GM18511 (cell line): ENCODE results near the gene MET.

Source experiments
- ATAC-seq: cut with Tn5 transposase; IDR thresholded peaks from one replicate; pipeline ENCODE4 v1.9.1; 2021; ENCODE audit warnings: mild to moderate bottlenecking, moderate library complexity; ENCODE audit not compliant: unreplicated experiment

The MET gene

DNA sequence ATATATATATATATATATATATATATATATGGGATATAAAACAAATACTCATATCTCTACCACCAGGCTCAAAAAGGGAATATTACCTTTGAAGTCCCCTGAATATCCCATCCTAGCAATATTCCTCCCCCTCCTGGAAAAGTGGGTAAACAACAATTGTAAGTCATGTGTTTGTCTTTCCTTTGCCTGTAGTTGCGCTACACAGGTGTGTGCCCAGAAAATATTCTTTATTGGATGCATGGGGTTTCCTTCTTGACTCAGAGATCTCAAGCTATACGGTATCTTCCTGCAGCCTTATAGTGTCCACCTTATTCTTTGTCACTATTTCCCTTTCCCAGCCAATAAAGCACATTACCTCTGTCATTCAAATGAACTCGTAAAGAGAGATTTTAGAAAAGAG lies 54.2 kb downstream of the MET start:
- no peak for ATAC-seq

DNA sequence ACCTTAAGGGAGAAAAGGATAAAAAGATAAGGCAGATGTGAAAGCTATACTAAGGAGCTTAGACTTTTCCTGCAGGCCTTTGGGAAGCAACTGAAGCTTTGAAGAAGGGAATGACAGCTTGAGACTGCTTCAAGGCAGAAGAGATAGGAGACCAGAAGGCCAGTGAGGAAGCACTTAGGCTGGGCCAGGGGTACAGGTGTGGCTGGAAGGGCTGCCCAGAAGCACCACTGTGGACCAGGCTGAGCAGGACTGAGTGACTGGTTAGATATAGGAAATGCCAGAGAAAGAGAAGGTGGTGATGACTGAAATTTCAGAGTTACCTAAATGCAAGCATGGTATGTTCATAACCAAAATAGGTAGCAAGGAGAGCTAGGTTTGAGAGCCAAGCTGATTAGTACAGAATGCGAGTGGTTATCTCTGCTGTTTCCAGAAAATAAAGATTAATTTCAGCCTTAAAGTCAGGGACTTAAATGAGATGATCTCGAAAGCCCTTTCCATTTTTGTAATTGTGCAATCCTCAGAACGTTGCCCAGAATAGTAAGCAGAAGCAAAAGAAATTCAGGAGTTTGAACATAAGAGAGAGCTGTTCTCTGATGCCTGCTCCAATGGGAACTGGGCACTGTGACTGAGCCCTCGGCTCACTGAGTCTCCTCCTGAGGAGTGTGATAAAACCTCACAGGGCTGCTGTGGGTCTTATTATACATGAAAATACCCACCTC lies 54.9 kb downstream of the MET start:
- ATAC-seq = no peak

DNA sequence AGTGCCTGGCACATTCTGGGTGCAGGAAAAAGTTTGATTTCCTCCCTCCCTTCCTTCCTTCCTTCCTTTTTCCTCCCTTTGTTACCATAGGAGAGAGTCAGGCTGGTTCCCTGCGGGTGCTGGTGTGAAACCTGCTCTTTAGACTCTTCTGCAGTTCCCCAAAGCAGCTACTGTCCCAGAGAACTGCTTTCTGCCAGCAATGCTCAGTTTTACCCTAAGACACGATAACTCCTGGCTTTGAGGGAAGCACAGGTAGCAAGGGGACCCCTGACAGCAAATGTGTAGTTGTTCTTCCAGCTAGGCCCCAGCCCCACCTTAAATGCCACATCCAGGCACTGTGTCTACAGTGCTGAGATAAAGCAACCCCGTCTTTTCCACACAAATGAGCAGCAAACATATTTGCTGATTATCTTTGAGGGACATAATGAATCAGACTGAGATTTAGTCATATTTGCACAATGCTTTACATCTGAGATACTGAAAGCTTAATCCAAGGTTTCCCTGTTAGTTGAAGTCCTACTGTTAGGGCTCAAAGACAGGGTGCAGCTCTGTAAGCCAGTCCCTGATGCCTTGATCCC lies 55.5 kb downstream of the MET start:
- no peak for ATAC-seq

DNA sequence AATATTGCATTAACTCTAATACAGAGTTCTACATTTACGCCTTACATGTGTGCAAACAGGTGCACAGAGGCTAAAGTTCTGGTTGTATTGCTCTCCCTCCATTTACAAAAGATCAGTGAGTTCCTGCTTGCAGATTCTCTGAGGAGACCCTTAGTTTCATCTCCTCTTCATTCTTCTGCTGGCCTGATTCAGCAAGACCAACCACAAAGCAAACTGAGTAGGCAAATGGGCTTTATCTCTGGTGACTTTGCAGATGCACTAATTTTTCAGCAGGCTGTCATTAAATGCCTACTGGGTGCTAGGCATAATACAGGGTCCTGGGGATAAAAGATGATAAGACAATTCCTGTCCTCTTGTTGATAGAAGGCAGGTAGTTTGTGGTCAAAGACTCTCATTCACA lies 56.4 kb downstream of the MET start:
- no peak for ATAC-seq

DNA sequence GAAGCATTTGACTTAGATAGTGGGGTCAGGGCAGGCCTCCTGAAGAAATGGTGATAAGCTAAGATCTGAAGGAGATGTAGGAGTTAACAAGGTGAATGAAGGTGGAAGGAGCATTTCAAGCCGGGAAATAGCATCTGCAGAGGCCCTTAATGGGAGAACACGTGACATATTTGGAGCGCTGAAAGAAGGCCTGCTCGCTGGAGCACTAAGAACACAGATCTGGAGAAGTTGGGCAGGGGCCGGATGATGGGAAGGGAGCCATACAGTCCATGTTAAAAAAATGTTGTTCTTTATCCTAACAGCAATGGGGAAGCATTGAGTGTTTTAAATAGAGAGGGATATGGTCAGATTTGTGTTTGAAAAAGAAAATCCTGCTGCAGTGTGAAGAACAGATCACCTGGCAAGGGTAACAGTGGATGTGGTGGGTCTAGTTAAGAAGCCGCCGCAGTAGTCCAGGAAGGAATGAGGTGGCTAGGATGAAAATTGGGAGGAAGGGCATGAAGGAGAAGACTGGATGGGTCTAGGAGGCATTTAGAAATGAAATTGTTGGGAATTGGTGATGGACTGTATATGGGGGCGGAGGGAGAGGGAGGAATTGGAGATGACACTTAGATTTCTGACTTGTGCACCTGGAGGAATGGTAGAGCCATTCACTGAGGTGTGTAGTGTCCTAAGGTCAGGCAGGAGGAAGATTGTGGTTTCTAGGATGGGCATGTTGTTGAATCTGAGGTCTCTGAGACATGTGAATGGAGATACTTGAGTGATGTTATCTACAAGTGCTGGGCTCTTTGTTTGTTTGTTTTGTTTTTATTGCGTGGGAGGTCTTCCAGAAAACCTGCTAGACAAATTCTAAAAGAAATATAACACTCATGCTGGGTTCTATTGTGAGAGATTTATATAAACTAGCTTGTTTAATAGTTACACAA lies 58.4 kb downstream of the MET start:
- ATAC-seq = no peak

DNA sequence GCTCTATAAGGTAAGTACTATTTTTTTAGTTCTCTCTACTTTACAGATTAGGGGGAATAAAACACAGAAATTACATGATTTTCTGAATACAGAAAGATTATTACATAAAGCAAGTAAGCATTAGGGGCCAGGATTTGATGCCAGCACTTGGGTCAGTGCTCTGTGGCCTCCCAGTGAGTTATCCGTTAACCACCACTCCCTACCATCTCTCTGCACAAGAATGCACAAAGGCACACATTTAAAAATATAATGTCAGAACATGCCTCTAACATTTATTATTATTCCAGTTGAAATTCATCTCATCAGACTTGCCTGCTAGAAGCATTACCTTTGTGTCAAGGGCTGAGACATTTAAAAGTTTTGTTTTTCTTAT lies 59.0 kb downstream of the MET start:
- ATAC-seq = no peak

DNA sequence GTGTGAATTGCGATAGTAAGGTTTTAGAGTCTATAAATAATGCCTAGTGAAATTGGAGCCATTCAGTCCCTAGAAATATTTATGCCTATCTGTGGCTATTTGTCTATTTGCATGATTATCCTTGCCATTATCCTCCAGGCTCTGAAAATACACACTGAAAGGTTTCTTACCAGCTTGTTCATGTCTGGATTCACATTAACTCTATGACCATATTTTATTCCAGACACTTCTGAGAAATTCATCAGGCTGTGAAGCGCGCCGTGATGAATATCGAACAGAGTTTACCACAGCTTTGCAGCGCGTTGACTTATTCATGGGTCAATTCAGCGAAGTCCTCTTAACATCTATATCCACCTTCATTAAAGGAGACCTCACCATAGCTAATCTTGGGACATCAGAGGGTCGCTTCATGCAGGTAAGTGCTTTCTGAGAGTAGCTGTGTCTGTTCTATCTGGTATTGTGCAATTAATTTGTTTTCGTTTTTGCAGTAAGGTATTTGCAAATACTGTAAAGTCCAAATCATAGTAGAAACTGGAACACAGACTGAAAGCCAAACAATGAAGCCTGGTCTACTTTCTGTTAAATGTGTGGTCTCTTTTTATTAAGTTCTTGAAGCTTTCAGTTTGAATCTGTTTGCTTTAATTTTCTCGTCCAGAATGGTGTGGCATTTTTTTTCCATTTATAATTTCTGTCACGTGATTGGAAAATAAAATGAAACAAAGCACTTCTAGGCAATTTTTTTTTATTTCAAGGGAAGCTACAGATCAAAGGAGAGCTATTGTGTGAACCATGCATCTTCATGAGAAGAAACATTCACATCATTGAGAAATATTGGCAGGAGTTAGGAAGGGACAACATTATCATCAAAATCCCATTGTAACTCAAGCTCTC lies 59.7 kb downstream of the MET start:
- ATAC-seq = no peak

DNA sequence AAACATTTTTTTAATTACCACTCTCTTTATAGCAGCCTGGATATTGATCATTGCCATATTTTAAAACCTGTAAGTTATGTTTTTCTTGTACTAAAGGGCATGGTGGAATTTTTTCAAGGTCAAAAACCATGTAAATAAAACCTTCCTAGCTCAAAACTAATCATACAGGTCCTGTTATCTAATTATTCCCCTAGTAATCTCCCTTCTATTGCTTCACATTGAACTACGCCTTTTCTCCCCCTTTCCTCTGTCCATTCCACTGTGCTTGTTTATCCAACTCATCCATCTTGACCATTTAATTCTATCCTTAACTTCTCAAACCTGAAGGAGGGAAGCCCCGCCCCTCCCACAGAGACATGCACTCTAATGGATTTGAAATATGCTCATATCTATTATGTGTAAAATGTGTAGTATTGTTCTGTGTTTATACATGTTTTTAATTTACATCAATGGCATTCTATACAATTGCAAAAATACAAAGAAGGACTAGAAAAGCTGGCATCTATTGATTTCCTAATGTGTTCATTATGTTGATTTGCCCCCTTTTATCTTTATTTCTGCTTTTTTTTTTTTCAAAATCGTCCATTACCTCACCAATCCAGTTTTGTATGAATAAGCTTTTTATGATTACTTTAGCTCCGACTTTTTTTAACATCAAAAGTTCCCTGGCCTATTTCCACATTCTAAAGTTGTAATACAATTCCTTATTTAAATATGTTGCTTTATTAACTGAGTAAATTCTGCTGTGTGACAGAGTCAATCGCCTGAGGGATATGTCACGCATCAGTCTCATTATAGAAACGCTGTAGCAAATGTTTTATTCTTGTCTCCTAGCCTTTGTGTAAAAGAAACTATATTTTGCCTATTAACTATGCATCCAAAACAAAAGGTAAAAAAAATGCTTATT lies 61.0 kb downstream of the MET start:
- ATAC-seq = no peak

DNA sequence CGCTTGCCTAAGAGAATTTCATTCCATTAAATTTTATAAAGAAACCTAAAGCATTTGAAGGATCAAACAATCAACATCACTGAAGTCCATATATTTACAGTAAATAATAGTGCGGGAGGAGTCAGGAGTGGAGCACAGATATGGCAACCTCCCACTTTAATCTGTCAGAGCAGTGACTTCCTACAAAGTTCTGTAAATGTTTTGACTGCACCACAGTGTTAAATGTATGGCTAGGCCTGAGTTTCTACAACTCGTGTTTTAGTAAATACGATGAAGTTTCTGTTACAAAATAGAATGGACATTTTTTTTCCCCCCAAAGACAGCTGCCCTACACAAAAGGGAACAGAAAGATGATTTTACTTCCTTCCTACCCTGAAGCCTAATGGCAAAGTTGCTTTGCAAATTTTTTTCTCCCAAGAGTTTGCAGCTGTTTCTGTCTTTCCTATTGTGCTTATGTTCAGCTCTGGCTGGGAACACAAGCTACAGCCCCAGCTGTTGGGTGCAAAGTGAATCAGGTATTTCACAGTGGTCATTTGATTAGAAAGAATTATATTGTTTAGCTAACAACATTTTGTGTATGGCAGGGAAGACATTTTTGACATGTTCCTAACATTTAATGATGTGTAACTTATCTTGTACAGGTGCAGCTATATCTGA lies 62.1 kb downstream of the MET start:
- no peak for ATAC-seq

DNA sequence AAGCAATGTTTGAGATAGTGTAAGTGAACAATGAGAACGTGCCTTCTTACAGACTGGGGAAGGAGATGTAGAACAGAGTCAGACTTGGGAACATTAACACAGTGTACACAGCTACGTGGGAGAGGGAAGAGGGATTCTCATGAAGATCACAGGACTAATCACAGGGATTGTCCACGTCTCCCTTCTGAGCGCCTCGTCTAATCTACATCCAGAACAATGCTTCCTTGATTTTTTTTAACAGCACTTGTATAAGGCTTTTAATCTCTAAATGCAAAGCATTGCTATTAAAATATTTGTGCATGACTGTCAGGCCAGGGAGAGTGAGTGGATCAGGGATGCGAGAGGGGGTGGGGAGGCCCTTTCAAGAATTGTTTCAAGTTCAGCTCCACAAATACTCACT lies 62.7 kb downstream of the MET start:
- no peak for ATAC-seq

DNA sequence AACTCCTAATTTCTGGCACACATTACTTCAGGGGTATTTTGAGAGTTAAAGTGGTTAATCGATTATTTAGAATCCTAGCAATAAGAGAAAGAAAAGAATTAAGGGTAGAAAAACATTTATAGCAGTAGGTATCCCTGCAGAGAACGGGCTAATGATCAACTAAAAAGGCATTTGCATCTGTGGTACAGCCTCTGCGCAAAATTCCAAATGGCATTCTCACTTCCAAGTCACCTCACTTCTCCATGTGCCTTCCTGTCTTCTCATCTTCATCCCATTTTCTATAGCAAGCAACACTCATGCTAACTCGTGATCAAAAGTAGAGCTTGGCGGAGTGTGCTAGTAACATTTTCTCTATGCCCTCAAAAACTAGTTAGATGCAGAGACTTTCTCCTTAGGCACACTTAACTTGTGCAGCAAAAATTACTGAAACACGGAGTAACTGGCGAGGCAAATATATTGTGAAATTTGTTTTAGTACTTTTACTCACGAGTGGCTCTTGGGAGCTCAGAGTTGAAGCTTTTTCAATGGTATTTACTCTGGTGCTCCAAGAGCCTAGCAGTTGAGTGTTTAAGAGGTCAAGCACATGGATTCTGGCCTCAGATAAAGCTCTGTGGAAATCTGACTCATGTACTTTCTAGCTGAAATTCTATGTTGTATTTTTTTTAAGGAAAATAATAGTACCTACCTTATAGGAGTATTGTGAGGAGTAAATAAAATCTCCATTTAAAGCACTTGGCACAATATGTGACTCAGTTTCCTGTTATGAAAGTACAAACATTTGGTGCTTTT lies 65.1 kb downstream of the MET start:
- ATAC-seq = no peak

DNA sequence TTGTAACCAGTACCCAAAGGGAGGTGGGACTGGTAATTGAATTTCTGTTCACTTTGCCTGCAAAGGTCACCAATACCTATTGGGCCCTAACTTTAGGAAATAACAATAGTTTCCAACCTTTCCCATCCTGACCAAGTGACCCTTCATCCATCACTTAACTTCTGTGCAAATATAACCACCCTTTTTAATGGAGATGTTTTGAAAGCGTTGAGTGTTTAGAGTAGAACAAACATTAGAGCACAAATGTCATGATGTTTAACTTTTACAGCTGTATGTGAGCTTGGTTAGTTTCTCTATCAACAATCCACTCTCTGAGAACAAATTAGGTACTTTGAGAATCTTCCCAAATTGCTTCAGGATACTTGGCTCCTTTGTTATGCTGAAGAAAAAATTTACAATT lies 66.4 kb downstream of the MET start:
- ATAC-seq = no peak

DNA sequence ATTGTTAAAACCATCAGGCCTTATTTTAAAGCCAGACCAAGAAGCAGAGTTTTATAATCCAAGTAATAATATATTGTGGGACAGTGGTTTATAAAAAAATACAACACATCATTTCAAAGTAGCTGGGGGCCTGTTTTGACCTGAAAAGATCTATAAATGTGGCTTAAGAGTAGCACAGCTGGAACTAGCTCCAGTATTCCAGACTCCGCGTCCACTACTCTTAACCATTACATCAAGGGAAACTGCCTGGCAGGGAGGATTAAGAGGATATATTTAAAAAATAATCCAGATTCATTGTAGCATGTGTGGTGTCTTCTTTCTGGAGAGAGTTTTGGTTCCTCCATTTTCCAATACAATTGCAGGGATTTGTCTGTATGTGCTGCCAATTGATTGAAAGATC lies 67.3 kb downstream of the MET start:
- ATAC-seq = no peak

DNA sequence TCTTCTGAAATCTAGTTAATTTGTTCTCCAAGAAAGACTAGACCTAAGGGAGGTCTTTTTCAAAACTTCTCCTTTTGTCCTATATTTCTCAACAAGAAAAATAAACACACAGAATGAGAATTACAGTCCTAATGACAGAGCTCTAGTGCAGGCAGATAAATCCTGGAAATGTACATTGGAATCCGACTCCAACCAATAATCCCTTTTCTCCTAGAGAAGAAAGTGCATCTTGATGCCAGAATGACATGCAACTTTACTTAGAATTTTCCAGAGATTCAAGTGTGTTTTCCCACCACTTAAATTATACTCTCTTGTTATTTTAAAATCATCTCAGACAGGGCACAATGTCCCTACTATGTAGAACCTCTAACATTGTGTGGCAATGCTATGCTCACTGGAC lies 68.2 kb downstream of the MET start:
- no peak for ATAC-seq

DNA sequence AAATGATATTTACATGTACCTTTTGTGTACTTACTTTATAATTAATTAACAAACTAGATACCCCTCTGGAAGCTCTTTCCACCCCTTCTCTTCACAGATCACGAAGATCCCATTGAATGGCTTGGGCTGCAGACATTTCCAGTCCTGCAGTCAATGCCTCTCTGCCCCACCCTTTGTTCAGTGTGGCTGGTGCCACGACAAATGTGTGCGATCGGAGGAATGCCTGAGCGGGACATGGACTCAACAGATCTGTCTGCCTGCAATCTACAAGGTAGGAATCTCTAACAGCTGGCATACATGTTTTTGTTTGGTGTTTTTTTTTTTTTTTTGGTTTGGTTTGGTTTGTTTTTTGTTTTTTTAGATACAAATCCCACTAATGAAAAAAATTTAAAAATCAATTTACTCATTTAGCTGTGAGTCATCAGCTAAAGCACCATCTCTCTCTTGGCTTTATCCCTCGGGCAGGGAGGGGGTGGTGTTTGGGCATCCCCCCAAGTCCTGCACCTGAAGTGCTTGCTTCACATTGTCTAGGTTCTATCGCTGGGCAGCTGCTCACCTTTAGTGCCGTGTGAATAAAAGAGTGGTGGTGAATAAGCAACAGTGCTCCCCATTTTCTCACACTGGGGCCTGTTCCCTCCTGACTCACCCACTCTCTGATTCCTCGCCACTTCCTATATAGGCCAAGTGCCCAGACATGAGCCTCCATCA lies 68.9 kb downstream of the MET start:
- no peak for ATAC-seq

DNA sequence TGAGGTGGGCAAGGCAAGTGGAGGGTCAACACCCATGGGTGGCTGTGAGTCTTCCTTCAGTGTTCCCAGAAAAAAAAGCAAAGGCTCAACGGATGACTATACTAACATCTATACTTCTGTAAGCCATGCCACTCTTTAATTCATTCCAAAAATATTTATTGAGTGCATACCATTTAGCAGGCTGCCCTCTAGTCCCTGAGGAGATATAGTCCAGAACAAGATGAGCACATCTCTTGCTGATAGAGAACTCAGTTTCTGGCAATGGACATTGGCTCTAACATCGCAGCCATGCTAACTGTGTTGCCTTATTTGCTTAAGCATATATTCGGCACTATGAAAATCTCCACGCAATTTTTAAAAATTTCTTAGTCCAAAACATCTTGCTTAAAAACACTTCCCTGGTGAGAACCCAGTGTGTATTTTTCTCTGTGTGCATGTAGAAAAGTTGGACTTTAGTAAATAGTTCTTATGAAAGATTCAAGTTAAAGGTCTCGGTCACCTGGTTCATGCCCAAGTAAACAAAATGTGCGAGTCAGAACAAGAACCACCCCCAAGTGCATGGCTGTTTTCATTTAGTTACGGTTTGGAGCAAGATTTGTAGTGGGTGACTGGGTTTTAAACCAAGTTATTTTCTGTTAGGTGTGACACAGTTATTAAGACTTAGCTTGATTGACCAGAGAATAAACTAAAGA lies 69.8 kb downstream of the MET start:
- ATAC-seq = no peak

DNA sequence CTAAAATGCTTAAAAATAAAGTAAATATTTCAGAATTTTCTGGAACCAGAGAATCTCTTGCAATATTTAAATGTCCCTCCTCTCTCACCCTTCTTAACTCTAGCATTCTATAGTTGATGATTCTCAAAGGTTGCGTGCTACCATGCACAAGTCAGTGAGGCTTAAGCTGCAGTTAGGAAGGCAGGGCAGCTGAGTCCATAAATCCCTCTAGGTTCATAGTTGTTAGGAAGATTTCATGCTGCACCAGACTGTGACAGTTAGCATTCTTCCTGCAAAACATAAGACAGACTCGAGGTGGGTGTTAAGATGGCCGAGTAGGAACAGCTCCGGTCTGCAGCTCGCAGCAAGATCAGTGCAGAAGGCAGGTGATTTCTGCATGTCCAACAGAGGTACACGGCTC lies 70.6 kb downstream of the MET start:
- no peak for ATAC-seq
